Coronary artery (tissue), 2 donors: Measurements from ENCODE around the gene FMN1.

ENCODE experiments used
- DNase-seq: peaks from one replicate; pipeline ENCODE4 v3.0.0-alpha.2; 2017; ENCODE audit warnings: low spot score
- H3K27ac ChIP-seq, 2 donors: fragments of 200-600 bp; sonication (generic); one replicate each; pipeline ENCODE4 v1.5.1; 2016 to 2019
- H3K4me3 ChIP-seq: fragments of 200-600 bp; sonication (generic); 2 replicates; pipeline ENCODE4 v1.5.1; 2016; ENCODE audit warnings: mild to moderate bottlenecking, moderate library complexity
- CTCF ChIP-seq: fragments of 200-600 bp; sonication (generic); IDR thresholded peaks from one replicate; pipeline ENCODE4 v1.5.1; 2019; ENCODE audit warnings: antibody characterized with exemption

Gene FMN1

GRCh38 chr15:33149919-33150318 is 44.6 kb downstream of the FMN1 start:
- H3K4me3 ChIP-seq: no peak overlapping the region
- H3K27ac ChIP-seq: no peak overlapping the region
- TF ChIP-seq CTCF: no peak
- no peak for DNase-seq

- DNase-seq: no peak
- no peak for TF ChIP-seq CTCF
- Histone ChIP-seq H3K27ac (no peak overlapping the region), H3K4me3 (no peak overlapping the region)
Observed at GRCh38 chr15:33148129-33148751, 46.3 kb downstream of the FMN1 start.

GRCh38 chr15:33146051-33146450 is 48.5 kb downstream of the FMN1 start:
- TF ChIP-seq CTCF: no peak
- Histone ChIP-seq H3K27ac (no peak overlapping the region), H3K4me3 (no peak overlapping the region)
- DNase-seq: no peak

GRCh38 chr15:33145447-33145846 is 49.1 kb downstream of the FMN1 start:
- no peak overlapping the region for H3K27ac ChIP-seq
- no peak overlapping the region for H3K4me3 ChIP-seq
- no peak for DNase-seq
- TF ChIP-seq CTCF: no peak

- H3K4me3 ChIP-seq: no peak overlapping the region
- H3K27ac ChIP-seq: no peak overlapping the region
- DNase-seq: no peak
- no peak for TF ChIP-seq CTCF
Observed at GRCh38 chr15:33142708-33143107, 51.8 kb downstream of the FMN1 start.

- no peak overlapping the region for H3K4me3 ChIP-seq
- TF ChIP-seq CTCF: no peak
- no peak for DNase-seq
- H3K27ac ChIP-seq: no peak overlapping the region
Observed at GRCh38 chr15:33138000-33138399, 56.5 kb downstream of the FMN1 start.

GRCh38 chr15:33137101-33137500 is 57.4 kb downstream of the FMN1 start:
- no peak for DNase-seq
- Histone ChIP-seq H3K27ac (no peak overlapping the region), H3K4me3 (no peak overlapping the region)
- no peak for TF ChIP-seq CTCF
